Measurements from ENCODE around the gene MOSPD3. TPM values are rescaled to one million over a fixed set of nuclear protein-coding genes. Genes with fewer than 3 reads are reported as not detected.
A peak's percentile ranks its signal among the peaks of the same experiment; 100 is the strongest.

Gene MOSPD3
- total and polyA plus RNA-seq, 10 of the 15 experiments (the other 5 are each of a cell fraction or from before 2014, with no cell fraction given) = 0.61 to 13.6 (median 4.1) TPM

DNA sequence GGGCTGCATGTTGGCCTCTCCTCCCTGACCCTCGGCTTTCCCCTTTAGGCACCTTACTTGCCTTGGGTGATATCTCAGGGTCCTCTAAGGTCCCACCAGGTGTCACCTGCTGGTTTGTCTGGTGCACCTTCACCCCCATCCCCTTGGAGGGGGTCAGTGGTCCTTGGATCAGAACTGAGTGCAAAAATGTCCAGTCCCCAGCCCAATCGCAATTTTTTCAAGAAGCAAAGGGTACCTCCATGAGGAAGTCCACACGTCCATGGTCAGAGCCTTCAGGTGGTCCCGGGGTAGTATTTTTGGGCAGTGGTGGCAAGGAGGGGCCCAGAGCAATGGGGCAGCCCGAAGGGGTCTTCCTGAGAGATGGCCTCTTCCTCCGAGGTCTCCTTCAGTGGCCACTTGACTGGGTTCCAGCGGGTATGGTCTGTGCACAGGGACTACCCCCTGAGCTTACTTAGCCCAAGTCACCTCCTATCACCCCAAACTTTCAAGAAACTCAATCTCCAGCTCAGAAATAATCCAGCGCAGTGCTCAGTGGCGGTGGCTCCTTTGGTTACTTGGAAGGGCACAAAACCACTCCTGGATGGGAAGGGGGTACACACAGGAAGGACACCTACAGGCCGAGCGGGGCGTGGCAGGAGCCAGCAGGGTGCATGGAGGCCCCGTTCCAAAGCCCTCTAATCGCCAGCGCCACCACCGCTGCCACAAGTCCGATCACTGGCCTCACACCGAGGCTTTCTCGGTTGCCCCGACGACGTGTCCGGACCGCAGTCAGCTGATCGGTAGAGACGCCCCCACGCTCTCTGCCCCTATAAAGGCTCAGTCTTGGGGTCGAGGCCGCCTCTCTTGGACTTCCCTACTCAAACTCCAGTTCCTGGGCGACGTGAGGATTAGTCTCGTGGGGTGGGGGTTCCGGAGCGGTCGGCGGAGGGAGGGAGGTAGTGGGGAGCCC, 43.2 kb upstream of the MOSPD3 start:
- peaks cover 30% of the 10 kb centered on the region for H3K4me1 ChIP-seq (ENCODE audit: control insufficient read depth, insufficient read depth, low read length)
- DNase-seq (ENCODE audit: low read depth, low spot score) (no peak), ATAC-seq (peak; percentile 63), FAIRE-seq (peak; percentile 93)
- no peak overlapping the region for H3K4me3 ChIP-seq
- BruUV-seq (replicated peaks) = no TSS peak
- H3K79me2 ChIP-seq (ENCODE audit: control insufficient read depth, insufficient read depth, low read length) = no peaks in the 10 kb centered on the region
- ChIA-PET SMC1A (ENCODE audit: uncharacterized antibody, unreplicated experiment) (interaction anchor here (0.9 to 1.0 kb wide), 3 partner anchors 10 to 17 kb away, joined by 3 to 4 read pairs (median 3); partner anchors contain the start of gene FBXO24), RAD21 (ENCODE audit: unreplicated experiment) (interaction anchor here (0.5 to 1.3 kb wide), 2 partner anchors 15 to 17 kb away, joined by 3 read pairs; partner anchors contain the start of gene FBXO24), CTCF (interaction anchor here (0.6 to 12.6 kb wide), 3 partner anchors 9 to 124 kb away, joined by 3 to 190 read pairs (median 6); partner anchors contain the start of genes FBXO24 and LRCH4), POLR2A (interaction anchor here (0.6 kb wide), 1 partner anchor 115 kb away, joined by 3 read pairs; no protein-coding TSS in a partner anchor)
- 30% methylated on average over 36 of the region's 36 CpGs for WGBS (ENCODE audit: insufficient coverage, insufficient replicate concordance, low lambda C conversion rate, missing lambda C conversion rate)
- H3K36me3 ChIP-seq (ENCODE audit: control insufficient read depth in 2 of 2, insufficient read depth in 2 of 2, low read length in 1 of 2) = peaks cover 5 to 7% of the 10 kb centered on the region in 2 experiments; a peak in 3 of 4 replicates
- no peak overlapping the region for H3K9ac ChIP-seq (ENCODE audit: control insufficient read depth, insufficient read depth, low read length)
- intact Hi-C loops (cut with micrococcal nuclease; ENCODE audit: unreplicated experiment) (no loop called here), in situ Hi-C loops (cut with MboI) (no loop called here)
- H3K9me3 ChIP-seq (replicated peaks; ENCODE audit: control insufficient read depth, insufficient read depth, low read length) = no peaks in the 10 kb centered on the region
- no peak overlapping the region for H3K27ac ChIP-seq (ENCODE audit: control insufficient read depth, insufficient read depth)
- peak overlapping the region; percentile 75 for H3K4me2 ChIP-seq (ENCODE audit: control insufficient read depth, insufficient read depth)
- H3K27me3 ChIP-seq (replicated peaks in 1 of 2; ENCODE audit: control insufficient read depth in 2 of 2, insufficient read depth in 2 of 2, low read length in 1 of 2) = no peaks in the 10 kb centered on the region
- H4K20me1 ChIP-seq (ENCODE audit: control insufficient read depth, insufficient read depth) = no peaks in the 10 kb centered on the region
- H2AFZ ChIP-seq (ENCODE audit: control insufficient read depth, low read depth, low read length) = no peak overlapping the region
- TF ChIP-seq FOS (IDR thresholded peaks at IDR 0.05; ENCODE audit: borderline replicate concordance, extremely low read depth, insufficient read length) = no peak
- 0 out of 2 replicates have a peak, but pooled peaks have one; percentile 24 for TF ChIP-seq FOXM1 (IDR thresholded peaks at IDR 0.05; ENCODE audit: low read depth, low read length)
- no peak for TF ChIP-seq NFYB (IDR thresholded peaks at IDR 0.05; ENCODE audit: insufficient read depth, low read depth, low read length)
- TF ChIP-seq, protein P1, sequence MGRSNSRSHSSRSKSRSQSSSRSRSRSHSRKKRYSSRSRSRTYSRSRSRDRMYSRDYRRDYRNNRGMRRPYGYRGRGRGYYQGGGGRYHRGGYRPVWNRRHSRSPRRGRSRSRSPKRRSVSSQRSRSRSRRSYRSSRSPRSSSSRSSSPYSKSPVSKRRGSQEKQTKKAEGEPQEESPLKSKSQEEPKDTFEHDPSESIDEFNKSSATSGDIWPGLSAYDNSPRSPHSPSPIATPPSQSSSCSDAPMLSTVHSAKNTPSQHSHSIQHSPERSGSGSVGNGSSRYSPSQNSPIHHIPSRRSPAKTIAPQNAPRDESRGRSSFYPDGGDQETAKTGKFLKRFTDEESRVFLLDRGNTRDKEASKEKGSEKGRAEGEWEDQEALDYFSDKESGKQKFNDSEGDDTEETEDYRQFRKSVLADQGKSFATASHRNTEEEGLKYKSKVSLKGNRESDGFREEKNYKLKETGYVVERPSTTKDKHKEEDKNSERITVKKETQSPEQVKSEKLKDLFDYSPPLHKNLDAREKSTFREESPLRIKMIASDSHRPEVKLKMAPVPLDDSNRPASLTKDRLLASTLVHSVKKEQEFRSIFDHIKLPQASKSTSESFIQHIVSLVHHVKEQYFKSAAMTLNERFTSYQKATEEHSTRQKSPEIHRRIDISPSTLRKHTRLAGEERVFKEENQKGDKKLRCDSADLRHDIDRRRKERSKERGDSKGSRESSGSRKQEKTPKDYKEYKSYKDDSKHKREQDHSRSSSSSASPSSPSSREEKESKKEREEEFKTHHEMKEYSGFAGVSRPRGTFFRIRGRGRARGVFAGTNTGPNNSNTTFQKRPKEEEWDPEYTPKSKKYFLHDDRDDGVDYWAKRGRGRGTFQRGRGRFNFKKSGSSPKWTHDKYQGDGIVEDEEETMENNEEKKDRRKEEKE (IDR thresholded peaks at IDR 0.05) = no peak
- TF ChIP-seq CBX3 (IDR thresholded peaks at IDR 0.05; ENCODE audit: borderline replicate concordance, low read depth) = no peak
- TF ChIP-seq BCL11A (IDR thresholded peaks at IDR 0.05; ENCODE audit: low read depth, low read length) = no peak
- TF ChIP-seq MTA3 (IDR thresholded peaks at IDR 0.05; ENCODE audit: borderline replicate concordance, low read length) = no peak
- TF ChIP-seq, protein P2, sequence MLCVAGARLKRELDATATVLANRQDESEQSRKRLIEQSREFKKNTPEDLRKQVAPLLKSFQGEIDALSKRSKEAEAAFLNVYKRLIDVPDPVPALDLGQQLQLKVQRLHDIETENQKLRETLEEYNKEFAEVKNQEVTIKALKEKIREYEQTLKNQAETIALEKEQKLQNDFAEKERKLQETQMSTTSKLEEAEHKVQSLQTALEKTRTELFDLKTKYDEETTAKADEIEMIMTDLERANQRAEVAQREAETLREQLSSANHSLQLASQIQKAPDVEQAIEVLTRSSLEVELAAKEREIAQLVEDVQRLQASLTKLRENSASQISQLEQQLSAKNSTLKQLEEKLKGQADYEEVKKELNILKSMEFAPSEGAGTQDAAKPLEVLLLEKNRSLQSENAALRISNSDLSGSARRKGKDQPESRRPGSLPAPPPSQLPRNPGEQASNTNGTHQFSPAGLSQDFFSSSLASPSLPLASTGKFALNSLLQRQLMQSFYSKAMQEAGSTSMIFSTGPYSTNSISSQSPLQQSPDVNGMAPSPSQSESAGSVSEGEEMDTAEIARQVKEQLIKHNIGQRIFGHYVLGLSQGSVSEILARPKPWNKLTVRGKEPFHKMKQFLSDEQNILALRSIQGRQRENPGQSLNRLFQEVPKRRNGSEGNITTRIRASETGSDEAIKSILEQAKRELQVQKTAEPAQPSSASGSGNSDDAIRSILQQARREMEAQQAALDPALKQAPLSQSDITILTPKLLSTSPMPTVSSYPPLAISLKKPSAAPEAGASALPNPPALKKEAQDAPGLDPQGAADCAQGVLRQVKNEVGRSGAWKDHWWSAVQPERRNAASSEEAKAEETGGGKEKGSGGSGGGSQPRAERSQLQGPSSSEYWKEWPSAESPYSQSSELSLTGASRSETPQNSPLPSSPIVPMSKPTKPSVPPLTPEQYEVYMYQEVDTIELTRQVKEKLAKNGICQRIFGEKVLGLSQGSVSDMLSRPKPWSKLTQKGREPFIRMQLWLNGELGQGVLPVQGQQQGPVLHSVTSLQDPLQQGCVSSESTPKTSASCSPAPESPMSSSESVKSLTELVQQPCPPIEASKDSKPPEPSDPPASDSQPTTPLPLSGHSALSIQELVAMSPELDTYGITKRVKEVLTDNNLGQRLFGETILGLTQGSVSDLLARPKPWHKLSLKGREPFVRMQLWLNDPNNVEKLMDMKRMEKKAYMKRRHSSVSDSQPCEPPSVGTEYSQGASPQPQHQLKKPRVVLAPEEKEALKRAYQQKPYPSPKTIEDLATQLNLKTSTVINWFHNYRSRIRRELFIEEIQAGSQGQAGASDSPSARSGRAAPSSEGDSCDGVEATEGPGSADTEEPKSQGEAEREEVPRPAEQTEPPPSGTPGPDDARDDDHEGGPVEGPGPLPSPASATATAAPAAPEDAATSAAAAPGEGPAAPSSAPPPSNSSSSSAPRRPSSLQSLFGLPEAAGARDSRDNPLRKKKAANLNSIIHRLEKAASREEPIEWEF (IDR thresholded peaks at IDR 0.05; ENCODE audit: insufficient replicate concordance, low read depth, low read length) = no peak
- no peak for TF ChIP-seq RBBP5 (conservative IDR thresholded peaks at IDR 0.05)
- 0 out of 2 replicates have a peak, but pooled peaks have one; percentile 42 for TF ChIP-seq BMI1 (IDR thresholded peaks at IDR 0.05; ENCODE audit: borderline replicate concordance)
- no peak for TF ChIP-seq MXI1 (IDR thresholded peaks at IDR 0.05; ENCODE audit: low read depth, low read length)
- TF ChIP-seq, protein P3, sequence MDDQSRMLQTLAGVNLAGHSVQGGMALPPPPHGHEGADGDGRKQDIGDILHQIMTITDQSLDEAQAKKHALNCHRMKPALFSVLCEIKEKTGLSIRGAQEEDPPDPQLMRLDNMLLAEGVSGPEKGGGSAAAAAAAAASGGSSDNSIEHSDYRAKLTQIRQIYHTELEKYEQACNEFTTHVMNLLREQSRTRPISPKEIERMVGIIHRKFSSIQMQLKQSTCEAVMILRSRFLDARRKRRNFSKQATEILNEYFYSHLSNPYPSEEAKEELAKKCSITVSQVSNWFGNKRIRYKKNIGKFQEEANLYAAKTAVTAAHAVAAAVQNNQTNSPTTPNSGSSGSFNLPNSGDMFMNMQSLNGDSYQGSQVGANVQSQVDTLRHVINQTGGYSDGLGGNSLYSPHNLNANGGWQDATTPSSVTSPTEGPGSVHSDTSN (IDR thresholded peaks at IDR 0.05; ENCODE audit: insufficient replicate concordance, low read depth, low read length) = no peak
- TF ChIP-seq NBN (IDR thresholded peaks at IDR 0.05) = no peak
